Erythroblast (primary cell): ENCODE results near the gene TLX3.

Experiments
- GATA1 ChIP-seq: IDR thresholded peaks from 2 replicates; pipeline ENCODE4 v1.6.1; 2011; ENCODE audit warnings: low read depth, mild to moderate bottlenecking, control low read depth, low read length, moderate library complexity
- POLR2A ChIP-seq: IDR thresholded peaks from 2 replicates; pipeline ENCODE4 v1.6.1; 2011; ENCODE audit warnings: mild to moderate bottlenecking, low read length

GRCh38 chr5:171307789-171308452 lies 1.1 kb upstream of the TLX3 start:
- TF ChIP-seq POLR2A (no peak), GATA1 (no peak)
